Kidney tubule cell (primary cell): ENCODE measurements around the gene PLAGL2.

Experiments used
- DNase-seq: peaks from one replicate; pipeline ENCODE4 v3.0.0-alpha.2; 2018; ENCODE audit warnings: low spot score

Gene PLAGL2

DNA sequence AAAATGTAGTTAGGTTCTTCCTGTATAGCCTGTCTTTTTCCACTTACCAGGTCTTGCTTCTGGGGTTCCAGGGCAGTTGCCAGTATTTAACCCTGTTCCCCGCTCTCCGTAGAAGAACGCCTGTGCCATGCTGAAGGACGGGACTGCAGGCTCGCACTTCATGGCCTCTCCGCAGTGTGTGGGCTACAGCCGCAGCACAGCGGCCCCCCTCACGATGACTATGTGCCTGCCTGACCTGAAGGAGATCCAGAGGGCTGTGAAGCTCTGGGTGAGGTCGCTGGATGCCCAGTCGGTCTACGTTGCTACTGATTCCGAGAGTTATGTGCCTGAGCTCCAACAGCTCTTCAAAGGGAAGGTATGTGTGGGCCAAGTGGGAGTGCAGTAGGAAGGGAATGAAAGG lies 23.2 kb upstream of the PLAGL2 start:
- no peak for DNase-seq

DNA sequence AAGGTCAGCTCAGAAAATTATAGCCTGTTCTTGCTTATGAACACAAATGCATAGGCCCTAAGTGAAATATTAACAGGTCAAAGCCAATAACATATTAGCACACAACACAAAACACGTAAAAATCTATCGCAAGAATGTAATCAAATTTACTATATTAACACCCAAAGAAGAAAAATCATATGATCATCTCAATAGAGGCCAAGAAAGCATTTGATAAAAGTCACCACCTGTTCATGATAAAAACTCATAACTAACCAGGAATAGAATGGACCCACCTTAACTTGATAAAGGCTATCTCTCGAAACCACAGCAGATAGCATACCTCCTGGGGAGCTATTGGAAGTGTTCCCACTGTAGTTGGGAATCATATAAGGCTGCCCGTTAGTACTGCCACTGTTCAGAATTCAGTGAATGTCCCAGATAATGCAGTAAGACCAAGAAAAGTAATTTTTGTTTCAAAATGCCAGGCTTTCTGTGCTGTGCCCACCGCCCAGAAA lies 21.8 kb upstream of the PLAGL2 start:
- DNase-seq = no peak

DNA sequence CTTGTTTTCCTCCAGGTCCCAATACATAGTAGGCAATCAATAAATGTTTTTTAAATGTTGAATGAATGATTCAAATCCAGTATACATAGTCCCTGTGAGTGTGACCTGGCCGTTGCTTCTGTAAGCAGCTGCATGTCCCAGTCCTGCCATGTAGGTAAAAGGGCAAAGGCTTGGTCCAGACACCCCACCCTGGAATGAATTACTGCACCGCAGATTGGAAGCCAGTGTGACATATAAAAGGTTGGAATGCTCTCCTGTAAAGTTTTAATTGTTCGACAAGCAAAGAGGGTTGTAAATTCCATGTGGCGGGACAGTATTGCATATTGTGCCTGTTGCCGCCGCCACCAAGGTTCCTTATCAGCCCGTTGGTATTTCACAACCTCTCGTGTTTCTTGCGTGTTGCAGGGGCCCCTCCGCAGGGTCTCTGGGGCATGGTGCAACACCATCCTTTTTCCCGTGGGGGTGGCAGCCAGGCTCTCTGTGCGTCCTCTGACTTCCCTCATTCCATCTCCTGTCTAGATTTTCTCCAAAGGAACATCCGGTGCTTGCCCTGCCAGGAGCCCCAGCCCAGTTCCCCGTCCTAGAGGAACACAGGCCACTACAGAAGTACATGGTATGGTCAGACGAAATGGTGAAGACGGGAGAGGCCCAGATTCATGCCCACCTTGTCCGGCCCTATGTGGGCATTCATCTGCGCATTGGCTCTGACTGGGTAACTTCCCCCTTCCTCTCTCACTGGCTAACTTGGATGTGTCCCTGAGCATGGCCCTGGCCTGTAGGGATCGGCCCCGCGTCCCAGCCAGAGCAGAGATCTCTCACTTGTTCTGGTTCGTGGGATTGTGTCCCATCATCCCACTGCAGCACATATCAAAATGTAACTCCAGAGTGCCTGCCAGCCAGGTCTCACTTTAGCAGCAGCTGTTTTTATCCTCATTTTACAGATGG lies 20.5 kb upstream of the PLAGL2 start:
- no peak for DNase-seq

DNA sequence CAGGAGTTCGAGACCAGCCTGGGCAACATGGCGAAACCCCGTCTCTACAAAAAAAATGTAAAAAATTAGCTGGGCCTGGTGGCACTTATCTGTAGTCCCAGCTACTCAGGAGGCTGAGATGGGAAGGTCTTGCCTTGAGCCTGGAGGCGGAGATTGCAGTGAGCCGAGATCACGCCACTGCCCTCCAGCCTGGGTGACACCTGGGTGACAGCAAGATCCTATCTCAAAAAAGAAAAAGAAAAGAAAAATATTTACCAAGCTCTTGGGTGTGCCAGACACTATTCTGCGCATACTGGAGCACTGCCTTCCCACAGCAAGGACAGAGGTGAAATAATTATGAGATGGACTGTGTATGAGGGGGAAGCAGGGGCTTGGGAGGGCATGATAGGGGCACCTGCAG lies 19.8 kb upstream of the PLAGL2 start:
- no peak for DNase-seq

DNA sequence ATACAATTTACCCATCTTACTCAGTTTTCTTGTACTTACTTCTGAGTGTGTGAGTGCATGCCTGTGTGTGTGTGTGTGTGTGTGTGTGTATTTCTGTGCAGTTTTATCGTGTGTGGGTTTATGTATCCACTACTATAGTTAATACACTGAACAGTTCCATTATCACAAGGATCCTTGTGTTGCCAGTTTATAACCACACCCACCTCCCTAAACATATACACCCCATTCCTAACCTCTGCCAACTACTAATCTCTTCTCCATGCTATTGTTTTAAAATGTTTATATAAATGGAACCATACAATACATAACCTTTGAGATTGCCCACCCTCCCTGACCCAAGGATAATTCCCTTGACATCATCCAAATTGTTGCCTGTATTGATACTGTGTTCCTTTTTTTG lies 18.8 kb upstream of the PLAGL2 start:
- no peak for DNase-seq

DNA sequence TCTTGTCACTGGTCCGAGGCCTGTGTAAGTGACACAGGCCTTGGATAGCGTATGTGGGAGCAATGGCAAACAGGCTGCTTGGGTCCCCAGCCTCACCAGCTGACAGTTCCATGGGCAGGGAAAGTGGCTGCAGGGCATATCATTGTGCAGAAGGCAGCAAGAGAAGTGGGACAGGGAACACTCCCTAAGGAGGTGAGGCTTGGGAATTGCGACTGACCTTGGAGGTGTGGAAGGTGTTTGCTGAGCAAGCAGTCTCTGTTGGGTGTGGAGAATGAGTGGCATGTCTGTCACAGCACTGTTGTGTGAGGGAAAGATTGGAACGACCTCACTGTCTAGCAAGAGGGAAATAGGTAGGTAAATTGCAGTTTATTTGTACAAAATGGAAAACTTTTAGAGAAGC lies 16.9 kb upstream of the PLAGL2 start:
- DNase-seq = no peak

DNA sequence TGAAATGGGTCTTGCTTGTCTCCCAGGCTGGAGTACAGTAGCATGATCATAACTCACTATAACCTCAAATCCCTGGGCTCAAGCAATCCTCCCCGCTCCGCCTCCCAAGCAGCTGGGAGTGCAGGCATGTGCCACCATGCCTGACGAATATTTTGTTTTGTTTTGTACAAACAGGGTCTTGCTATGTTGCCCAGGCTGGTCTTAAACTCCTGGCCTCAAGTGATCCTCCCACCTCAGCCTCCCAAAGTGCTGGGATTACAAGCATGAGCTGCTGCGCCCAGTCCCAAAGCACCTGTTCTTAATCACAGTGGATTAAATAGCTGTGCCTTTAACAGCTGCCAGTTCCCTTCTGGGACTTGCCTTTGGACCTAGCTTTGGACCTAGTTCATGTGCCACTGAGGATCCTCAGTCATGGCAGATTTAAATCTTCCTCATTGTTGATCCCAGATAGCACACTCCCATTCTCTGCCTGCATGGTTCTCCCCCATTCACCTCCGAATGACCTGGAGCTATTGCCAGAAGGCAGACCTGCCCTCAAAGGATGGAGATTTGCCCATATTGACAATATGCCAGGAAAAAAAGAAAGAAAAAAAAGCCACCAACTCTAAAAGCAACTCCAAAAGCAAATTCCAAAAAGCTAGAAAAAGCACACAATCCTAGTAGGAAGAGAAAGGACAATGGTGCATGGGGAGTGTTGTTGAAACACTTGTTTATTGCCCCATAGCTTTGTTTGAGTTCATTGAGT lies 10.8 kb upstream of the PLAGL2 start:
- DNase-seq = no peak

DNA sequence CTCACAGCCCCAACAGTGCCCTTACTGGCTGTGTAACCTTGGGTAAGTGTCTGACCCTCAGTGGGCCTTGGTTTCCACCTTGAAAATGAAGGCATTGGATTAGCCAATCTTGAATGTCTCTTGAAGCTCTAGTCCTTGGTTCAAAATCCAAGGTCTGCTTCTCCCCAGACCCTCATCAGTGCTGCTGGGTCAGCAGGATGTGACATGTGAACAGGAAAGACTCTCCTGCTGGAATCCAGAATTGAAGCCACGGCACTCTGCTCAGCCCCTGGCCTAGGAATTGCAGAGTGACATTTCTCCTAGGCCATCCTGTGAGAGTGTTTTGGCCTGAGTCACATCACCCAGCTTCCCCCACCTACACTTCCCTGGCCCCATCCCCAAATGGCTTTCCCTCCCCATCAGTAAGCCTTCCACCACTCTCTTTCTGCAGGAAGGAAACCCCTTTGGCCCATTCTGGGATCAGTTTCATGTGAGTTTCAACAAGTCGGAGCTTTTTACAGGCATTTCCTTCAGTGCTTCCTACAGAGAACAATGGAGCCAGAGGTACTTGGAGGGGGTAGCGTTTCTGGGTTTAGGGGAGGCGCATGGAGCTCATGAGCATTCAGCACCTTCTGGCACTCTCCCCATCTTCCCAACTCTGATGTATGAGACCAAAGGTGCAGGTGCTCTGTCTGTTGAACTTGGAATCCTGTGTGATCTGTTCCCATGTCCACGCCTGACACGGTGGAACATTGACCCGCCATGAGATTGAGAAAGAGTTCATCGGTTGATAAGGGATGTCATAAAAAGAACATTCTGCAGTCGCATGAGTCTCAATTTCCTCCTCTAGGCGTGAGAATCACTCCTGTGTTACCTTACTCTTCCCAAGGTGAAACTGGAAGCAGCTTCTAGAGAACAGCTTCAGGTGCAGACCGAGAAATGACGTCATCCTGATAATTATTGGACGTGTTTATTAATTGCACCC lies 8.9 kb upstream of the PLAGL2 start:
- no peak for DNase-seq

DNA sequence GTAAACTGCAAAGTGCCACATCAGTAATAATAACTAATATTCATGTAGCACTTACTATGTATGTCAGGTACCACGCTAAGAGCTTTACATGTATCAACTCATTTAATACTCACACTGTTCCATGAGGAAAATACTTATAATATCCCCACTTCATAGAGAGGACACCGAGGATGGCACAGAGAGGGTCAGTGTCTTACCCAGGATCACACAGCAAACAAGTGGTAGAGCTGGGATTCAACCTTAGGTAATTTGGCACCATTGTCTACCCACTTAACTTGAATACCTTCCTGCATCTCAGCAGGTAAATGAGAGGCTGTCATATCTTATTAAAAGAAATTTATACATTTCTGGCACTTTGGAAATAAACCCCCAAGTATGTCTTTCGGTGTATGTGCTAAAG lies 8.2 kb upstream of the PLAGL2 start:
- DNase-seq = no peak

DNA sequence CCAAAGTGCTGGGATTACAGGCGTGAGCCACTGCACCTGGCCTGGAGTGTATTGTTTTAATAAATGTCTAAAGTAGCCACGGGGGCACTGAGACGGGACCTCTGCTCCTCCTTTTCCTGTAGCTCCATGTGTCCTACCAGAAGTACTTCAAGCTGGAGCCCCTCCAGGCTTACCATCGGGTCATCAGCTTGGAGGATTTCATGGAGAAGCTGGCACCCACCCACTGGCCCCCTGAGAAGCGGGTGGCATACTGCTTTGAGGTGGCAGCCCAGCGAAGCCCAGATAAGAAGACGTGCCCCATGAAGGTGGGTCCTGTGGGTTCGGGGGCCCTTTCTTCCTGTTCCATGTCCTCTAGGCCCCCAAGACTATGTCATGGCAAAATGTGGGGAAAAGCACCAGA lies 7.6 kb upstream of the PLAGL2 start:
- no peak for DNase-seq

DNA sequence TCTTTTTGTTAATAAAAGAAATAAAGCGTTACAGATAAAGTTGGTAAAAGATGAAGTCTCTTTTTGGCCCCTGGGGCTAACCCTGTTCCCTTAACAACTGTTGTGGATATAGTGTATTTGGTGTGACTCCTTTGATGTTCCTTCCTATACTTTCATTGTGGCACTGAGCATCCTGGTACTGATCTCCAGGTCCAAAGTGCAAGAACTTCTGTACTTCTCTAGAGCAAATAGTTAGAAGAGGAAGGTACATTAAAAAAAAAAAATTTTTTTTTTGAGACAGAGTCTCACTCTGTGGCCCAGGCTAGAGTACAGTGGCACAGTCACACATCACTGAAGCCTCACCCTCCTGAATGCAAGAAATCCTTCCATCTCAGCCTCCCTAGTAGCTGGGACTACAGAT lies 6.3 kb upstream of the PLAGL2 start:
- DNase-seq = no peak

DNA sequence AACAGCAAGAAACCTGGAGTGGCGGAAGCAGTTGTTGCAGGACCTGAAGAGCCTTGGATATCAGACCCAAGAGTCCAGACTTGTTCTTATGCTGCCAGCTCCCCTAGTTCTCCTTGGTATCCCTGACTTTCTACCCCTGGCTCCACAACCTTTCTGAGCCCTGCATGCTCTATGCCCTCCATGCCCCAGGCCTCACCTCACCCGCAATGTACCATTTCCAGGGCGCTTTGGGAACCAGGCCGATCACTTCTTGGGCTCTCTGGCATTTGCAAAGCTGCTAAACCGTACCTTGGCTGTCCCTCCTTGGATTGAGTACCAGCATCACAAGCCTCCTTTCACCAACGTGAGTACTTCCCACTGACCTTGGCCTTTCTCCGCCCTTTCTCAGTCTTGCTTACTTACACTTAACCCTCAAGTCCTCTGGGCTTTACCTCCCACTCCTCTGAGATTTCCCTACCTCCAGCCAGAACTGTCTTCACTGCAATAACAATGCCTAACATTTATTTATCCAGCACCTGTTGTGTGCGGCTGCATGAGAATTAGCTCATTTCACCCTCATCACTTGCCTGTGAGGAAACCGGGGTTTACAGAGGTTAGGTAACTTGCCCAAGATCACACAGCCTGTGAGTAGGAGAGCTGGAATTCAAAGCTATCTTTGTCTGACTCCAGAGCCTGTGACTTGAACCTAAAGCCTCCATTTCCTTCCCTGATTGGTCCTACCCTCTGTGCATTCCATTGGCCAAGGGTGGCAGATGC lies 2.5 kb upstream of the PLAGL2 start:
- peak; percentile 43 for DNase-seq

DNA sequence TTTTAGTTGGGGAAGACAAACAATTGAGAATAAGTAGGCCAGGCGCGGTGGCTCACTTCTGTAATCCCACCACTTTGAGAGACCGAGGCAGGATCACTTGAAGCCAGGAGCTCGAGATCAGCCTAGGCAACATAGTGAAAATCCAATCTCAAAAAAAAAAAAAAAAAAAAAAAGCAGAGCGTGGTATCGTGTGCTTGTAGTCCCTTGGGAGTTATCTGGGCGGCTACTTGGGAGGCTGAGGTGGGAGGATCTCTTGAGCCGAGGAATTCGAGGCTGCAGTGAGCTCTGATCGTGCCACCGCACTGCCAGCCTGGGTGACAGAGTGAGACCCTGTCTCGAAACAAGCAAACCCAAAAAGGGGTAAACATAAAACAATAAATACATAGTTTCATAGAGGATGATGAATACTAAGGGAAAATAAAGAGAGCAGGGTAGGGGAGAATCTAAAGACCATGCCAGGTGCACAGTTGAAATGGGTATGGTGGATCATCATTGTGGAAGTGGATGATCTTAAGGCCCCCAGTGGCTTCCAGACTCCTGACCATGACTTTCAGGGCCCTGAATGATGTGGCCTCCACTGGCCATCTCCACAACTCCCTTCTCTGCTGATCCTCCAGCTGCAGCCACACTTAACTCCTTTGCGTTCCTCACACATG lies 1.1 kb upstream of the PLAGL2 start:
- DNase-seq = no peak

DNA sequence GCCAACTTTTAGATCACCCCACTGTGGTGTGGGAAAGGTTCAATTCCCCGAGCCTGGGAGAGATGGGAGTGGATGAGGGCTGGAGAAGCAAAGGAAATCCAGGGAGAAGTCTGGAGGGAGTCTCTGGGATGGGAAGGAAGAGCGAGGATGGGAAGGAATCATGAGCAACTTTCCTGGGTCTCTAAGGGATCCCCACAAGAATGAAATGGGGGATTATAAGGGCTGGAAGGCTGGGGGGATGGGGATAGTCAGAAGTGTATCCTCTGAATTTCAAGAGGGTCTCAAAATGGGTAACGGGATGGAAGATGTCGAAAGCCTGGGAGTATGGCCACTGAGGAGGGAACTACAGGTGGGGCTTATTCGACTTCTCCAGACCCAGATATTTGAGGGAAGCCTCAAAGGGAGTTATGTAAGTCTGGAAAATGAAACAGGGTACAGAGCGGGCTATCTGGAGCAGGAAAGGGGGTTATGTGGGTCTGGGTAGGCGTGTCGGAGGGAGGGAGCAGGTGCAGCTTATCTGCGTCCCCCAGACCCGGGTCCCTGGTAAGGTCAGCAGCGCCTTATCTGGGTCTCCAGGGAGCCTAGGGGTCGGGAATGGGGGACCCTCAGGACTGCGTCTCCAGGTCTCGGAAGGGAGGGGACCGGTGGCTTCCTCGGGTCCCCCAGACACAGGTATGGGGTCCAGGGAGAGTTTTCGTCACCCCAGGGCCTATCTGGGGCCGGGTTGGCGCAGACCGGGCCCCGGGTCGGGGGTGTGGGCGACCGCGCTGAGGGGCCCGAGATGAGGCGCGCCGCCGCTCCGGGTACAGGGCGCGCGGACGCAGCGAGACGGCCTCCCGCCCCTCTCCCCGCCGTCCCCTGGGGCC lies 550 bp downstream of the PLAGL2 start:
- DNase-seq = no peak

DNA sequence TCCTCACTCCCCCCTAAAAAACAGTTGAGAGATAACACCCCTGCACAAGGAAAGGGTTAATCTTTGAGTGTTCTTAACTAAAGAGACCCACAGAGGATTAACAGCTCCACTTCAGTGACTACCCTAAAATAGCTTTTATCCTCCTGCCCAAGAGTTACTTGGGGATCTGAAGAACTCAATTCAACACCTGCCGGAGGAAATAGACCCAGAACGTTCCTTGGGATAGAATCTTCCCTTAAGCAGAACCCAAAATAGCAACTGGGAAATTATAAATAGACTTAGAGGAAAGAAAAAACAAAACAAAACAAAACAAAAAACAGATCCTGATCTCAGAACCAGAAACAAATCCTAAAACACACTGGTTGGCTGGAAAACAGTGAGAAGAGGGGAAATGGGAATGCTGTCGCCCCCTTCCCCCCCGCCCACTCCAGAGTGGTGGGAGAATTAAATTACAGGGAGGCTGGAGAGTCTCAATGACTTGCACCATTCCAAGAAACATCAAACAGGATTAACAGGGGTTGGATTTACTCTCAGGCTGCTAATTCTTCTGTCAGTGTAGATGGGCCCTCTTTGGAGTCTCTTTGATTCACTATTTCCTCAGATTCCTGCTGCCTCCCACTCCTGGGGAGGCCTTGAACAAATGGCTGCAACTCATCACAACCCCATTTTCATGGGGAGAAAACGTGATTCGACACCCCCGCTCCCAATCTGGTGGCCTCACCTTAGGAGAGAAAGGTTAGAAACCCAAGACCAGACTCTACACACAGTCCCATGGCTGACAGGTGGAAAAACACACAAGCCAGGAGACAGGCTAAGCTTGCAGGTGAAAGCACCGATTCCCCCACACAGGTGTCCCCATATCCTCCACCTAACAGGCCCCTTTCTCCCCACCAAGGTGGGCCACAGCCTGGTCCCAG lies 1.4 kb downstream of the PLAGL2 start:
- DNase-seq = no peak

DNA sequence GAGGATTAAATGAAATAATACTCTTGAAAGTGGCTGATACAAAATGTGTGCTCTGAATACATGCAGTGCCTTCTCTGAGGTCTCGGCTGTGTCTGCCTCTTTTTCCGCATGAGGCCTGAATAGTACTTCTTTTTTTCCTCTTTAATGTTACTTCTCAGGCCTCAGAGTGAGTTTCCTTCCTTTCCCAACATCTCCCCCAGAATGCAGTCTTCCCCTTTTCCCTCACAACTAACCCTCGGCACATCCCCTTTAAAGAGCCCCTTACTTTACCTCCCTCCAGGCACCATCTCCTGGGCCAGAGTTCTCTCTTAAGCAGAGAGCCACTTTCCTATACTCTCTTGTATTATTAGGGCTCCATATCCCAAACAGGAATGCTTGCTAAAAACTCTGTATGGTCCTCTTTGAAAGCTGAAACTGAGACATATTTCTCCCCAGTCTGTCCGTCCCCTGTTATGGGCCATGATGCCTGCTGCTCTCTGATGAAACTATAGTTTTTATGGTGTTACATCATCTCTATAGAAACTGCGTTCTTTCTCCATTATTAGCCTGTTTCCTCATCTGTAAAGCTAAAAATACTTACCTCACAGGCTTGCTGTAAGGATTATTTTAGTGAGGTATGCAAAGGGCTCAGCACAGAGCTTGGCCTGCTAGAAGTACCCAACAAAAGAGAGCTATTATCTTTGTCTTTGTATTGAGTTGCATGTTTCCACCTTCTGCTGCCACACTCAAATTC lies 2.3 kb downstream of the PLAGL2 start:
- DNase-seq = no peak

DNA sequence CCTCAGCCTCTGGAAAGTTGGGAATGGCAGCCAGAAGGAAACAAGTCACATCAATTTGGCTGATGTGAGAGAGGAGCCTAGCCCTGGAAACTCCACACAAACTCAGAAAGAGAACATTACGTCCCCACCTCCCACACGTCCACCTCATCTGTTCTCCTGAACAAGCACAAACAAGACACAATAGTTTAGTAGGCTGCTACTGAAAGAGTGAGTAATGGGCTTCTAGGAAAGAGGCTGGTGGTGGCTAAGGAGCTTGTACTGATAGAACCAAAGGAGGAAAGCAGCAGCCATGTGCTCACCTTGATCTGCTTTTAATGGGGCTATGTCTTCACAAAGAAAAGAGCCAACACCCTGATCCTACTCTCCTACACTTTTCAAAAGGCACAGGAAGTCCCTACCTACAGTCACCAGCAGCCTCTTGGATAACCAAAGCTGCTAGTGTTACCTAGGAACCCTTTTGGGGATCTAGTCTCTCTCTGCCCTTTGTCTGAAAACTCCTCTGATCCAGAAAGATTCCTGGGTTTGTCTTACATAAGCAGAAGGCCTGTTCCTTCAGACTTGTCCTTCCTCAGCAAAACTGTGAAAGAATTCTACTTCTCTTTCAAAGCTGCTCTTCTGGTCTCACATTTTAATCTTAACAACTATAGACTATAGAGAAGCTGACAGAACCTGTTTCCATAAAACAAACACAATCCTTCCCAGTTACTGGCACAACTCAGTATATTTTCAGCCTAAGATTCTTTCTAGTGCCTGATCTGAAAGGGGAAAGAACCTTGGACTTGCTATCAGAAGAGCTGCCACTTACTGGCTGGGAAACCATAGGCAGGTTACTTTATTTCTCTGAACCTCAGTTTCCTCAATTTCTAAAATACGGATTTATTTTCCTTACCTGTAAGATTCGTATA lies 3.1 kb downstream of the PLAGL2 start:
- DNase-seq = peak; percentile 13
